SH-SY5Y (cell line): Measurements from ENCODE around the gene EPS8L2.

ENCODE experiments used
- GATA2 ChIP-seq: IDR thresholded peaks from 2 replicates; pipeline ENCODE4 v1.6.1; 2011; ENCODE audit warnings: mild to moderate bottlenecking, low read depth, low read length
- GATA3 ChIP-seq: IDR thresholded peaks from 2 replicates; pipeline ENCODE4 v1.6.1; 2011; ENCODE audit warnings: low read depth, mild to moderate bottlenecking, low read length, moderate library complexity

DNA sequence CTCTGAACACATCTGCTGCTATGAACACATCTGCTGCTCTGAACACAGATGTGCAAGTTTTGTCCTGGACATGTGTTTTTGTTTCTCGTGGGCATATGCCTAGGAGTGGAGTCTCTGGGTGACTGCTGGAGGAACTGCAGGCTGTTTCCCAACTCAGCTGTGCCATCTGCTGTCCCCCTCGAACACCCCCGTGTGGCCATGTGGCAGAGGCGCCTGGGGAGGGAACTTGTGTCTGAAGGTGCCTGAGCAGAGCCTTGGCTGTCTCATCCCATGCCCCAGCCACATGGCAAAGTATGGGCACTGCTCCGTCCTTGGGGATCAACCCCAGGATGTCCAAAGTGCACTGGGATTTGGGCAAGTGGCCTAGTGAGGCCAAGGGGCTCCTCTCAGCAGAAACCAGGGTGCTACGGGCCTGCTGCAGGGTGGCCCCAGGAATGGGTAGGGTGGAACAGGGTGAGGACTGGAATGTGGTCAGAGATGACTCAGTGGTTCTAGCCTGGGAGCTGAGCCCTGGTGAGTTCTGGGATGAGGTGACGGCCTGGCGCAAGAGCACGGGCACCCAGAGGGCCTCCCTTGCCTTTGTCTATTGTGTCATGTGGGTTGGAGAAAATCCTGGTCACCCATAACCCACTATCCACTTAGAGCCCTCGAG, 56.5 kb downstream of the EPS8L2 start:
- no peak for TF ChIP-seq GATA2
- no peak for TF ChIP-seq GATA3
